Stimulated activated CD4-positive, alpha-beta T cell treated with anti-CD3 and anti-CD28 coated beads, Interleukin-15, amount 100 ng/mL, for 48 hours (primary cell): Measurements from ENCODE around the gene ZDHHC14.
"Not testable (repeated sequence)": the region's sequence is repeated elsewhere in the genome, so short reads cannot be mapped to it uniquely, and the experiment has no call there.

ENCODE experiments used
- DNase-seq, 2 donors: peaks; one replicate each; pipeline ENCODE4 v3.0.0-alpha.2; 2020; ENCODE audit warnings: low read depth in 2 of 2

The ZDHHC14 gene

DNA sequence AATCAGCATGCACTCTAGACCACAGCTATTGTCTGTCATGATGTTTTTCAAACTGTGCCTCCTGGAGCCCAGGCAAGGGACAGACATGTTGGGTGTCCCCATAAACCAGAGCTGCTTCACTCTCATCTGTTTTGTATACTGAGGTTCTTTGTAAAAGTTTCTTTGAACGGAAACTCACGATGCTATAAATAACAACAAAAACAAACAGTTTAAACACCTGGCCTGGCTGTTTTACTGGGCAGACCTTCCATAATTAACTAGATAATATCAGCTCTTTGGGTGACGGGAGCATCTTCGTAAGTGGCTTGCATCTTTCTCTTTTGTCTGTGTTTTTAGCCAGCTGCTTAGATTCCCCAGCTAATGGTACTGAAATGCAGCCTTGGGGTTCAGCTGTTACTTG, 190.3 kb downstream of the ZDHHC14 start:
- DNase-seq, result no peak

- DNase-seq, result no peak
These were observed 191.0 kb downstream of the ZDHHC14 start for GRCh38 chr6:157571950-157572349.

DNA sequence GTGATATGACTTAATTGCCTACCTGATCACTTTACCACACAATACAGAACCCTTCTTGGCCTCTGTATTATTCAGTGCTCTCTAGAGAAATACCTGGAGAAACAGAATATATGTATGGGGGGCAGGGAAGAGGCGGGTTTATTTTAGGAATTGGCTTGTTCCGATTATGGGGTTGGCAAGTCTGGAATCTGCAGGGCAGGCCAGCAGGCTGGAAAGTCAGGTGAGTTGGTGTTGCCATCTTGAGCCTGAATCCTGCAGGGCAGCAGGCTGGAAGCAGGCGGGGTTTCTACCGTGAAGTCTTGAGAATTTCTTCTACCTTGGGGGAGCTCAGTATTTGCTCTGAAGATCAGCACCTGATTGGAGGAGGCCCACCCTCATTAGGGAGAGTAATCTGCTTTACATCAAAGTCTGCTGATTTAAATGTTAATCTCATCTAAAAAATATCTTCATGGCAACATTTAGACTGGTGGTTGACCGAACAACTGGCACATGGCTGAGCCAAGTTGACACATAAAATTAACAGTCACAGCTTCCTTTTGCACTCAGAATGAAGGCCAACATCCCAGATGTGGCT, 193.9 kb downstream of the ZDHHC14 start:
- DNase-seq, result no peak

- DNase-seq, result no peak
These were observed 194.6 kb downstream of the ZDHHC14 start for GRCh38 chr6:157575436-157576145.

DNA sequence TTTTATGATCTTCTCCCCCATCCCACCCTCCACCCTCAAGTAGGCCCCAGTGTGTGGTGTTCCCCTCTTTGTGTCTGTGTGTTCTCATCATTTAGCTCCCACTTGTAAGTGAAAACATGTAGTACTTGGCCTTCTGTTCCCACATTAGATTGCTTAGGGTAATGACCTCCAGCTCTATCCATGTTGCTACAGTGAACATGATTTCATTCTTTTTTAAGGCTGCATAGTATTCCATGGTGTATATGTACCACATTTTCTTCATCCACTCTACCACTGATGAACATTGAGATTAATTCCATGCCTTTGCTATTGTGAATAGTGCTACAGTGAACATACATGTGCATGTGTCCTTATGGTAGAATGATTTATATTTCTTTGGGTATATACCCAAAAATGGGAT, 196.0 kb downstream of the ZDHHC14 start:
- not testable (repeated sequence) for DNase-seq

DNA sequence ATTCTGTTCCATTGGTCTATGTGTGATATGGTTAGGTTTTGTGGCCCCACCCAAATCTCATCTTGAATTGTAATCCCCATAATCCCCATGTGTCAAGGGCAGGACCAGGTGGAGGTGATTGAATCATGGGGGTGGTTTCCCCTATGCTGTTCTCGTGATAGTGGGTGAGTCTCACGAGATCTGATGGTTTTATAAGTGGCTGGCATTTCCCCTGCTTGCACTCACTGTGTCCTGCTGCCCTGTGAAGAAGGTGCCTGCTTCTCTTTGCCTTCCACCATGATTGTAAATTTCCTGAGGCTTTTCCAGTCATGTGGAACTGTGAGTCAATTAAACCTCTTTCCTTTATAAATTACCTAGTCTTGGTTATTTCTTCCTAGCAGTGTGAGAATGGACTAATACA, 197.5 kb downstream of the ZDHHC14 start:
- DNase-seq, result not testable (repeated sequence)

GRCh38 chr6:157579467-157580031, 198.6 kb downstream of the ZDHHC14 start:
- DNase-seq, result no peak

GRCh38 chr6:157584036-157584435, 203.0 kb downstream of the ZDHHC14 start:
- no peak for DNase-seq

DNA sequence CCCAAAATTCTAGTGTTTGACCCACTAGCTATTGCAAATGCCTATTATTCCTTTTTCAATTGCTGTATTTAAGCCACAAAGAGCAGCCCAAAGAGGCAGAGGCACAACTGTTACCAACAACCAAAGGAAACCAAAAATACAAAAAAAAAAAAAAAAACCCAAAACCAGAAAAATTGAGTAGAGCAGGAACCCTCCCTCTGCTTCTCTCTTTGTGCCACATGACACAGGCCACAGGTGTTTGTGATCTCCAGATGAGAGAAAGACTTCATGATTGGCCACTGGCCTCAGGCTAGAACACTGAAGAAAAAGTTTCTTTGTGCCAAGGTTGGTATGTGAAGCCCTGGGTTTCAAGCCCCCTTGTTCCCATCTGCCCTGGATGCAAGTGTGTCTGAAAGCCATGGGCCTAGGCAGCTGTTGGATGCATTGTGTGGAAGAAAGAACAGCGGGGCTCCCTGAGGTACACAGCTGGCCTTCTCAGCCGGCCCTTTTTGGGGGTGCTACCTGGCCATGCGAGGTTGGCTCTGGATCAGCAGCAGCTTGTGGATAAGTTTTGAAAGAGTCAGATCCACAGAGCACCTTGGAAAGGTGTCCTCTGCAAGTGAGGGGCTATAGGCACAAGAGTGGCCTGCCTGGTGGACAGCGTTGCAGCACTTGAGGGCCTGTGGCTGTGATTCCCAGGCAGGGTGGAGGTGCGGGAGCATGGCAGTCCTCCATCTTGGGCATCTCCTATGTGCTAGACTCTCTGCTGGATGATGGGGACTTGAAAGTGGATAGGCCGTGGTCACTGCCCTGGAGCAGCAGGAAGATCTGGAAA, 204.5 kb downstream of the ZDHHC14 start:
- DNase-seq, result no peak

DNA sequence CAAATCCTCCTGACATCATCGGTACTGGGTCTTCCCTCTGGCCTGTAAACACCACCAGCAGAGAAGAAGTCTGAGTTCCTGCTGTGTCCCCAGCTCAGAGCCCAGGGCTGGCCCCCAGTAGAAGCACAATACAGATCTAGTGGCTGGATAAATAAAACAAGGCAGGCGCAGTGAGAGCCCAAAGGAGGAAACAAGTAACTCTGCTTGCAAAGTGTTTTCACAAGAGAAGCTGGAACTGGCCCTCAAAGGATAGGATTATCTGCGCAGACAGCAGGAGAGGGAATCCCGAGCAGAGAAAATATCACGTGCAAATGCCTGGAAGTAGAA, 205.1 kb downstream of the ZDHHC14 start:
- no peak for DNase-seq

- DNase-seq, result no peak
These were observed 205.6 kb downstream of the ZDHHC14 start for GRCh38 chr6:157586476-157587126.

DNA sequence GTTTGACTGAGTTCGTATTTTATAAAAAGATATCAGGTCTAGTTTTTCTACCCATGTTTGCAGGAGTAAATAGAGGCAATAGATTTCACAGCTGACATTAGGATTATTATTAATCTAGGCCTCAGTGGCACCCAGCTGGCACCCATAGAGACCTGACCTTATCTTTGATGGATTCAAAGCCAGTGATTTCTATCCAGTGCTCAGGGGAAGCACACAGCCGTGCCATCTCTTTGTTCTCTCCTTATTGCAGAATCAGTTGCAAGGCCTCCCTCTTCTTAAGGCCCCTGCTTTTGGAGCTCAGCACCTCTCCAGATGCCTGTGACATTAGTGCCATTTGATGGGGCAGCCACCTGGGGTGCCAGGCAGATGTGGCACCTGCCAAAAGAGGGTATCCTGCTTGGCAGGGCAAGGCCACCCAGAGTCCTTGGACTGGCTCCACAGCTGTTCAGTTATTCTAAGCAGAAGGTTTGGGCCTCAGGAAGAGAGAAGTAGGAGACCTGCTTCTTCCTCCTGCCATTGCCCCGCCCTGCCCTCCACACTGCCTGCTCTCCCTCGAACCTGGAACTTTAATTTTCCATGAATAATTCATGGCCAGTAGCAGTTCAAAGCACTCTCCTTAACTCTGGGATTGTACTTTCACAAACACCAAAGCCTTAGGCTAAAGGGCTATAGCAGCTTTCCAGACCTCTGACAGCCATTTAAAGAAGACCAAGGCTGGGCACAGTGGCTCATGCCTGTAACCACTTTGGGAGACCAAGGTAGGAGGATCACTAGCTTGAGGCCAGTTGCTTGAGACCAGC, 206.3 kb downstream of the ZDHHC14 start:
- DNase-seq, result no peak

DNA sequence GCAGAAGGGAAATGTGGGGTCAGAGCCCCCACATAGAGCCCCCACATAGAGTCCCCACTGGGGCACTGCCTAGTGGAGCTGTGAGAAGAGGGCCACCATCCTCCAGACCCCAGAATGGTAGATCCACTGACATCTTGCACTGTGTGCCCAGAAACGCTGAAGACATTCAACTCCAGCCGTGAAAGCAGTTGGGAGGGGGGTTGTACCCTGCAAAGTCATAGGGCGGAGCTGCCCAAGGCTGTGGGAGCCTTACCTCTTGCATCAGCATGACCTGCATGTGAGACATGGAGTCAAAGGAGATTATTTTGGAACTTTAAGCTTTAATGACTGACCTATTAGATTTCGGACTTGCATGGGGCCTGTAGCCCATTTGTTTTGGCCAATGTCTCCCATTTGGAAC, 209.7 kb downstream of the ZDHHC14 start:
- DNase-seq, result not testable (repeated sequence)

DNA sequence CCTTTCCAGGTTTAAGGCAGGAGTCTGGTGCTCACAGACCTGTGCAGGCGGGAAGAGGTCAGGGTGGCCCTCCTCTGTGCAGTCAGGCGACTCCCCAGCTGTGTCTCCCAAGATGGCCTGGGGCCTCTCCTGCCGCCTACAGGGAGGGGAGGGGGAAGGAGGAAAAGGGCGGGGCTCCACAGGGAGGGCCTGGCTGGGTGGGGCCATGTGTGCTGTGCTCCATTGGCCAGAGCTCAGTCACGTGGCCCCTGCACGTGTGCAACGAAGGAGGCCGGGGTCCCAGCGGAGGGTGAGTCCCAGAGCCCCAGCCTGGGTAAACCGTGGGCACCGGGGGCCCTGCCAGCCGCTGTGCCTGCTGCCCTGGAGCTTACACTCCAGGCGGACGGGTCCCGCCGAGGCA, 211.6 kb downstream of the ZDHHC14 start:
- no peak for DNase-seq

DNA sequence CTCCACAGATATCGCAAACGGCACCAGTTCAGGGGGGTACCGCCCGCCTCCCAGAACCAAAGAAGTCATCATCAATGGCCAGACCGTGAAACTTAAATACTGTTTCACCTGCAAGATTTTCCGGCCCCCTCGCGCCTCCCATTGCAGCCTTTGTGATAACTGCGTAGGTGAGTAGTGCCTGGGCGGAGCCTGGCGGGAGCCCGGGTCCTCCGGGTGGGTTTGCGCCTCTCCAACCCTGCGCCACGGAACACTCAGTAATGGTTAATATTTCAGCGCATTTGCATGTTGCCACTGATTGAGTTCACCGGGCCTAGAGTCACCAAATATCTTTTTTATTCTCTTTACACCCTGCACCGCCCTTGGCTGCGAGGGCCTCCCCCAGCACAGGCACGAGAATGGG, 212.0 kb downstream of the ZDHHC14 start:
- DNase-seq, result no peak

DNA sequence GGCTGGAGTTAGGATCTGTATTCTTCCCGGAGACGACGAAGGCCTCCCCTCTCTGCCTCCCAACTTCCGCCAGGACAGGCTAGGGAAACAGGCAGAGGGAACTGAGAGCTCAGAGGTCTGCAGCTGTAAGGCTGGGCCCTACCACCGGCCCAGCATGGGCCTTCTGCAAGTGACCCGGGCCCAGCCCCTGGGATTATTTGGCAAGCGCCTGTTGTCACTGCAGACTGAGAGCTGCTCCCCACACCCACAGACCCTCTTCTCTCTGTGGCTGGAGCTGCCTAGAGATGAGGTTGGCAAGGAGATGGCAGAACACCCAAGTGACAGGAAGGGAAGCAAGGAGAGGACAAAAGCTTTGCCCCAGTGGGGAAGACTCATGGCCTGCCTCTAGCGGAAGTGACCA, 212.6 kb downstream of the ZDHHC14 start:
- no peak for DNase-seq

DNA sequence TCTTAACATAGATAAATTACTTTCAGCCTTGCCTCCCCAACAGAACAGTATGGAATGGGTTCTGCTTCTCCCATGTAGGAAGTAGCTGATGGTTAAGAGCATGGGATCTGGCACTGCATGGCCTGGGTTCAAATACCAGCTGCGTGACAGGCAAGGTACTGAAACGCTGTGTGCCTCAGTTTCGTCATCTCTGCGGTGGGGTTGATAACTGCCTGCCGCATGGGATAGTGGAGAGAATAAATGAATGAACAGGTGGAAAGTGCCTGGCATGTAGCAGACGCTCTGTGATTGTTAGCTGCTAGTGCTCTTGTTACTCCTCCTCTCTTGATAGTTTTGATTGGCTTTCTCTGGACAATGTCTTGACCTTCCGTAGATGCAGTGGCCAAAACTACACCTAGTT, 213.3 kb downstream of the ZDHHC14 start:
- DNase-seq, result no peak

GRCh38 chr6:157595768-157596167, 214.8 kb downstream of the ZDHHC14 start:
- no peak for DNase-seq

GRCh38 chr6:157596461-157596860, 215.5 kb downstream of the ZDHHC14 start:
- DNase-seq, result no peak

- DNase-seq, result no peak
These were observed 215.9 kb downstream of the ZDHHC14 start for GRCh38 chr6:157596886-157597285.
